Dendritic cell treated with granulocyte-macrophage colony-stimulating factor and Interleukin-4, amounts not matched to agents 40 ng/mL and 50 ng/mL, for 4 days (primary cell): ENCODE measurements around the gene RAB37.

Experiments
- H3K27ac Mint-ChIP-seq: one replicate; pipeline ENCODE4 v1.8.0; 2022; ENCODE audit warnings: mild to moderate bottlenecking, mixed read lengths
- H3K27me3 Mint-ChIP-seq: one replicate; pipeline ENCODE4 v1.8.0; 2022; ENCODE audit warnings: mild to moderate bottlenecking, mixed read lengths
- H3K36me3 Mint-ChIP-seq: one replicate; pipeline ENCODE4 v1.8.0; 2022; ENCODE audit warnings: low read depth, mixed read lengths
- H3K4me1 Mint-ChIP-seq: one replicate; pipeline ENCODE4 v1.8.0; 2022; ENCODE audit warnings: low read depth, mixed read lengths
- H3K4me3 Mint-ChIP-seq: one replicate; pipeline ENCODE4 v1.8.0; 2022; ENCODE audit warnings: mild to moderate bottlenecking, moderate library complexity, mixed read lengths
- H3K9me3 Mint-ChIP-seq: one replicate; pipeline ENCODE4 v1.8.0; 2022; ENCODE audit warnings: mixed read lengths
- intact Hi-C: fragments of 100-400 bp; cut with micrococcal nuclease; formaldehyde crosslinking; loops from one replicate; pipeline ENCODE4 v1.15.0; 2022

The RAB37 gene

GRCh38 chr17:74712301-74712700 is 24.8 kb upstream of the RAB37 start:
- peaks cover 2% of the 10 kb centered on the region for H3K27me3 Mint-ChIP-seq
- peak overlapping the region; percentile 86 for H3K27ac Mint-ChIP-seq
- intact Hi-C loops, result loop anchor here (5.0 kb wide), 1 partner anchor 35 kb away; no protein-coding TSS in a partner anchor
- peaks cover 10% of the 10 kb centered on the region for H3K36me3 Mint-ChIP-seq
- H3K9me3 Mint-ChIP-seq, result no peaks in the 10 kb centered on the region
- H3K4me3 Mint-ChIP-seq, result peak overlapping the region; percentile 97
- H3K4me1 Mint-ChIP-seq, result peaks cover 47% of the 10 kb centered on the region

GRCh38 chr17:74712756-74713155 is 24.3 kb upstream of the RAB37 start, which contains the start of gene CD300LF:
CD300LF (minus strand) TSS chr17:74712923; CDS start chr17:74712866, 57 bp downstream.
- peaks cover 47% of the 10 kb centered on the region for H3K4me1 Mint-ChIP-seq
- peak within 1 kb of the TSS; percentile 97 for H3K4me3 Mint-ChIP-seq
- no peaks in the 10 kb centered on the region for H3K9me3 Mint-ChIP-seq
- intact Hi-C loops, result loop anchor here (5.0 kb wide), 1 partner anchor 35 kb away; no protein-coding TSS in a partner anchor
- peaks cover 2% of the 10 kb centered on the region for H3K27me3 Mint-ChIP-seq
- H3K27ac Mint-ChIP-seq, result peak within 1 kb of the TSS; percentile 86
- peaks cover 10% of the 10 kb centered on the region for H3K36me3 Mint-ChIP-seq

- Mint-ChIP-seq H3K27me3 (peaks cover 2% of the 10 kb centered on the region), H3K4me3 (peak overlapping the region; percentile 97), H3K36me3 (peaks cover 10% of the 10 kb centered on the region), H3K9me3 (no peaks in the 10 kb centered on the region), H3K27ac (peak overlapping the region; percentile 86), H3K4me1 (peaks cover 46% of the 10 kb centered on the region)
- intact Hi-C loops, result loop anchor here (5.0 kb wide), 1 partner anchor 36 kb away; no protein-coding TSS in a partner anchor
Observed at GRCh38 chr17:74713171-74713755, 23.8 kb upstream of the RAB37 start.

GRCh38 chr17:74715144-74715543 is 21.9 kb upstream of the RAB37 start:
- intact Hi-C loops, result no loop called here
- H3K9me3 Mint-ChIP-seq, result no peaks in the 10 kb centered on the region
- peaks cover 35% of the 10 kb centered on the region for H3K4me1 Mint-ChIP-seq
- no peak overlapping the region for H3K4me3 Mint-ChIP-seq
- no peak overlapping the region for H3K27ac Mint-ChIP-seq
- peaks cover 10% of the 10 kb centered on the region for H3K36me3 Mint-ChIP-seq
- peaks cover 3% of the 10 kb centered on the region for H3K27me3 Mint-ChIP-seq

- Mint-ChIP-seq H3K27me3 (peaks cover 14% of the 10 kb centered on the region), H3K4me3 (no peak overlapping the region), H3K4me1 (peaks cover 8% of the 10 kb centered on the region), H3K36me3 (no peaks in the 10 kb centered on the region), H3K27ac (no peak overlapping the region), H3K9me3 (no peaks in the 10 kb centered on the region)
- intact Hi-C loops, result no loop called here
Observed at GRCh38 chr17:74720506-74720905, 16.6 kb upstream of the RAB37 start.

GRCh38 chr17:74722782-74723181 is 14.3 kb upstream of the RAB37 start:
- H3K27ac Mint-ChIP-seq, result no peak overlapping the region
- H3K9me3 Mint-ChIP-seq, result no peaks in the 10 kb centered on the region
- intact Hi-C loops, result no loop called here
- peaks cover 8% of the 10 kb centered on the region for H3K4me1 Mint-ChIP-seq
- peaks cover 12% of the 10 kb centered on the region for H3K27me3 Mint-ChIP-seq
- no peaks in the 10 kb centered on the region for H3K36me3 Mint-ChIP-seq
- no peak overlapping the region for H3K4me3 Mint-ChIP-seq

- intact Hi-C loops, result no loop called here
- H3K4me3 Mint-ChIP-seq, result no peak overlapping the region
- H3K36me3 Mint-ChIP-seq, result no peaks in the 10 kb centered on the region
- no peak overlapping the region for H3K27ac Mint-ChIP-seq
- H3K9me3 Mint-ChIP-seq, result no peaks in the 10 kb centered on the region
- peaks cover 12% of the 10 kb centered on the region for H3K27me3 Mint-ChIP-seq
- H3K4me1 Mint-ChIP-seq, result peaks cover 8% of the 10 kb centered on the region
Observed at GRCh38 chr17:74723891-74724290, 13.2 kb upstream of the RAB37 start.

- H3K9me3 Mint-ChIP-seq, result no peaks in the 10 kb centered on the region
- no peak overlapping the region for H3K4me3 Mint-ChIP-seq
- intact Hi-C loops, result no loop called here
- peaks cover 9% of the 10 kb centered on the region for H3K4me1 Mint-ChIP-seq
- H3K27ac Mint-ChIP-seq, result no peak overlapping the region
- H3K27me3 Mint-ChIP-seq, result peaks cover 11% of the 10 kb centered on the region
- H3K36me3 Mint-ChIP-seq, result no peaks in the 10 kb centered on the region
Observed at GRCh38 chr17:74725111-74725510, 11.9 kb upstream of the RAB37 start.

- Mint-ChIP-seq H3K4me3 (no peak overlapping the region), H3K27me3 (peaks cover 8% of the 10 kb centered on the region), H3K4me1 (peaks cover 9% of the 10 kb centered on the region), H3K9me3 (no peaks in the 10 kb centered on the region), H3K36me3 (no peaks in the 10 kb centered on the region), H3K27ac (no peak overlapping the region)
- intact Hi-C loops, result no loop called here
Observed at GRCh38 chr17:74728033-74728701, 8.9 kb upstream of the RAB37 start.

GRCh38 chr17:74728702-74729075 is 8.4 kb upstream of the RAB37 start:
- no peak overlapping the region for H3K27ac Mint-ChIP-seq
- H3K9me3 Mint-ChIP-seq, result no peaks in the 10 kb centered on the region
- H3K4me1 Mint-ChIP-seq, result peaks cover 9% of the 10 kb centered on the region
- H3K4me3 Mint-ChIP-seq, result no peak overlapping the region
- H3K36me3 Mint-ChIP-seq, result no peaks in the 10 kb centered on the region
- H3K27me3 Mint-ChIP-seq, result peaks cover 8% of the 10 kb centered on the region
- intact Hi-C loops, result no loop called here

- Mint-ChIP-seq H3K36me3 (no peaks in the 10 kb centered on the region), H3K27ac (no peak overlapping the region)
- intact Hi-C loops, result no loop called here
Observed at GRCh38 chr17:74729368-74729767, 7.7 kb upstream of the RAB37 start.

GRCh38 chr17:74729866-74730265 is 7.2 kb upstream of the RAB37 start:
- intact Hi-C loops, result no loop called here
- no peaks in the 10 kb centered on the region for H3K9me3 Mint-ChIP-seq
- no peak overlapping the region for H3K4me3 Mint-ChIP-seq
- no peak overlapping the region for H3K27ac Mint-ChIP-seq
- H3K4me1 Mint-ChIP-seq, result peaks cover 14% of the 10 kb centered on the region
- no peaks in the 10 kb centered on the region for H3K36me3 Mint-ChIP-seq
- H3K27me3 Mint-ChIP-seq, result peaks cover 10% of the 10 kb centered on the region

More at GRCh38 chr17:74729368-74729767, 7.7 kb upstream of the RAB37 start:
- H3K4me3 Mint-ChIP-seq, result no peak overlapping the region
- no peaks in the 10 kb centered on the region for H3K9me3 Mint-ChIP-seq
- peaks cover 5% of the 10 kb centered on the region for H3K27me3 Mint-ChIP-seq
- H3K4me1 Mint-ChIP-seq, result peaks cover 9% of the 10 kb centered on the region

GRCh38 chr17:74730491-74731346 is 6.3 kb upstream of the RAB37 start:
- H3K36me3 Mint-ChIP-seq, result no peaks in the 10 kb centered on the region
- no peak overlapping the region for H3K4me3 Mint-ChIP-seq
- intact Hi-C loops, result no loop called here
- H3K9me3 Mint-ChIP-seq, result no peaks in the 10 kb centered on the region
- H3K27me3 Mint-ChIP-seq, result peaks cover 11% of the 10 kb centered on the region
- H3K27ac Mint-ChIP-seq, result no peak overlapping the region
- peaks cover 15% of the 10 kb centered on the region for H3K4me1 Mint-ChIP-seq

- Mint-ChIP-seq H3K4me3 (no peak overlapping the region), H3K4me1 (peaks cover 18% of the 10 kb centered on the region), H3K36me3 (no peaks in the 10 kb centered on the region), H3K9me3 (no peaks in the 10 kb centered on the region), H3K27me3 (peaks cover 13% of the 10 kb centered on the region), H3K27ac (no peak overlapping the region)
- intact Hi-C loops, result no loop called here
Observed at GRCh38 chr17:74731347-74731605, 5.8 kb upstream of the RAB37 start.
